Activated CD4-positive, alpha-beta T cell treated with anti-CD3 and anti-CD28 coated beads, Interleukin-2, amount 10 ng/mL, durations not matched to agents 24 days and 14 days (primary cell): ENCODE measurements around the gene PRSS12. TPM values are rescaled to one million over a fixed set of nuclear protein-coding genes. Genes with fewer than 3 reads are reported as not detected.
"Not testable (repeated sequence)": the region's sequence is repeated elsewhere in the genome, so short reads cannot be mapped to it uniquely, and the experiment has no call there.

Experiments used
- DNase-seq: peaks from one replicate; pipeline ENCODE4 v3.0.0; 2022
- H3K27ac Mint-ChIP-seq: one replicate; pipeline ENCODE4 v1.8.0; 2022; ENCODE audit warnings: mild to moderate bottlenecking, mixed read lengths
- H3K27me3 Mint-ChIP-seq: one replicate; pipeline ENCODE4 v1.8.0; 2022; ENCODE audit warnings: mixed read lengths
- H3K36me3 Mint-ChIP-seq: one replicate; pipeline ENCODE4 v1.8.0; 2022; ENCODE audit warnings: low read depth, mild to moderate bottlenecking, mixed read lengths
- H3K4me1 Mint-ChIP-seq: one replicate; pipeline ENCODE4 v1.8.0; 2021; ENCODE audit warnings: mixed read lengths
- H3K4me3 Mint-ChIP-seq: one replicate; pipeline ENCODE4 v1.8.0; 2022; ENCODE audit warnings: mild to moderate bottlenecking, moderate library complexity, mixed read lengths
- H3K9me3 Mint-ChIP-seq: one replicate; pipeline ENCODE4 v1.8.0; 2021; ENCODE audit warnings: mixed read lengths
- intact Hi-C: fragments of 100-400 bp; cut with micrococcal nuclease; formaldehyde crosslinking; loops from one replicate; pipeline ENCODE4 v1.15.1; 2023
- total RNA-seq: library from RNA; stranded (reverse); gene quantifications from 2 replicates; pipeline ENCODE4 v1.2.3, GENCODE V29; 2022

PRSS12 gene
- total RNA-seq, 1 donor from 2014 or later: not detected

DNA sequence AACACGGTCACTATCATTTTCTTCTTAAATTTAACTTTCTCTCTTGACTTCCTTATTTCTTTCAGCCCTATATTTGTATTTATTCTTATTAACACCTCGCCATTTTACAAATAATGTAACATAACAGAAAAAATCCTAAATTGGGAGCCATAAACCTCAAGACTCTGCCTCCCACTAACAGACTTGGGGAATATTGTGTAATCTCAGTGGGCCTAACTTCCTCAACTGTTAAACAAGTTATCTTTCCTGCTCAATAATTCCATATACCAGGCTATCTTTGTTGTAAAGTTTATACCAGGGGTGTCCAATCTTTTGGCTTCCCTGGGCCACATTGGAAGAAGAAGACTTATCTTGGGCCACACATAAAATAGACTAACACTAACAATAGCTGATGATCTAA, 26.2 kb downstream of the PRSS12 start:
- no peaks in the 10 kb centered on the region for H3K9me3 Mint-ChIP-seq
- H3K27me3 Mint-ChIP-seq: peaks cover 13% of the 10 kb centered on the region
- H3K27ac Mint-ChIP-seq: no peak overlapping the region
- no peak for DNase-seq
- no peaks in the 10 kb centered on the region for H3K4me1 Mint-ChIP-seq
- H3K36me3 Mint-ChIP-seq: no peaks in the 10 kb centered on the region
- H3K4me3 Mint-ChIP-seq: no peak overlapping the region
- intact Hi-C loops: no loop called here

DNA sequence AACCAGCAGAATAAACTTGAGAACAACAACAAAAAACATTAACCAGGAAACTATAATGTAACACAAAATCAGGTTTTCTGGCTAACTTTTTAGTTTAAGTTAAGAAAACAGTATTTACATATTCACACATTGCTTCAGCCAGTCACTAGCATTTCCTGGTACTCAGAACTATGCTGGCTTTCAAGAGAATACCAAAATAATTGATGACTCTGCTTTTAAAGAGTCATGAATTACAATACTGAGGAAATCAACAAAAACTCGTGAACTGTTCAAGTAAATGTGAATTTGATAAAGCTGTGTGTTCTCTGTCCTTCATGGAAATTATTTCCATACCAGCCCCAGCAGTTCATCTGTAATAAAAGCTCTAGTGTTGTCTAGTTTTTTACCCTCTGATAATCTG, 27.4 kb downstream of the PRSS12 start:
- no peak overlapping the region for H3K27ac Mint-ChIP-seq
- no peaks in the 10 kb centered on the region for H3K9me3 Mint-ChIP-seq
- peaks cover 16% of the 10 kb centered on the region for H3K27me3 Mint-ChIP-seq
- intact Hi-C loops: no loop called here
- no peak for DNase-seq
- no peak overlapping the region for H3K4me3 Mint-ChIP-seq
- no peaks in the 10 kb centered on the region for H3K4me1 Mint-ChIP-seq
- H3K36me3 Mint-ChIP-seq: no peaks in the 10 kb centered on the region

DNA sequence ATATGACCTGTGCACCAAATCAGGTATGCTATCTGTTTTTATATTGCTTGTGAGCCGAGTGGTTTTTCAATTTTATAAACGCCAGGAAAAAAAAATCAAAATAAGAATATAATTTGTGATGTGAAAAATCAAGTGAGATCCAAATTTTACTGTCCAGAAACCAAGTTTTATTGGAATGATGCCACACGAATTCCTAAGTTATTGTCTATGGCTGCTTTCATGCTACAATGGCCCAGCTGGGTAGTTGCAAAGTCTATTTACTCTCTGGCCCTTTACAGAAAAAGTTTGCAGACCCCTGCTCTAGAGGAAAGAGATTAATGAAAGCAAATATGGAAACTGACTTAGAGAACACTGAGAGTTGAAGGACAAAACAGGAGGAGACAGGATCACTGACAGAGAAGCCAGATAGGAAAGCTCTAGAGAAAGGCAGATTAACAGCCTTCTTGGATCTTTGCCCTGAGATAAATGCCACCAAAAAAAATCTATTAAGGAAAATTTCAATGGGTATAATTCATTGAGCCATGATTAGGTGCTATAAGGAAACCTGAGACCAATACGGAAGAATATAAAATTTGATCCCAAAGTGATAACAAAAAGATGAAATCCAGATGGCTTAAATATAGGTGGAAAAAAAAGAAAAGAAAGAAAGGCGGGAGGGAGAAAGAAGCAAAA, 29.8 kb downstream of the PRSS12 start:
- H3K4me1 Mint-ChIP-seq: no peaks in the 10 kb centered on the region
- H3K36me3 Mint-ChIP-seq: no peaks in the 10 kb centered on the region
- H3K27ac Mint-ChIP-seq: no peak overlapping the region
- H3K4me3 Mint-ChIP-seq: no peak overlapping the region
- H3K27me3 Mint-ChIP-seq: peaks cover 16% of the 10 kb centered on the region
- no peak for DNase-seq
- H3K9me3 Mint-ChIP-seq: no peaks in the 10 kb centered on the region
- intact Hi-C loops: no loop called here

DNA sequence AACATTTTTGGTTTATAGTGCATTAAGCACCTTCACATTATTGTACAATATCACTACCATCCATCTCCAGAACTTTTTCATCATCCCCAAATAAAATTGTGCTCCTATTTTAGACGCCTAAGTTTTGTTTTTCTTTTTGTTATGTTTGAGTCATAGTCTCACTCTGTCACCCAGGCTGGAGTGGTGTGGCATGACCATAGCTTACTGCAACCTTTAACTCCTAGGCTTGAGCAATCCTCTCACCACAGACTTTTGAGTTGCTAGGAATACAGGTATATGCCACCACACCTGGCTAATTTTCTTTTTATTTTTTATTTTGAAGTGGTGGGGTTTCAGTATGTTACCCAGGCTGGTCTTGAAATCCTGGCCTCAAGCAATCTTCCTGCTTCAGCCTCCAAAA, 33.9 kb downstream of the PRSS12 start:
- no peaks in the 10 kb centered on the region for H3K9me3 Mint-ChIP-seq
- H3K4me1 Mint-ChIP-seq: no peaks in the 10 kb centered on the region
- H3K36me3 Mint-ChIP-seq: no peaks in the 10 kb centered on the region
- no peak for DNase-seq
- H3K27ac Mint-ChIP-seq: no peak overlapping the region
- peaks cover 13% of the 10 kb centered on the region for H3K27me3 Mint-ChIP-seq
- intact Hi-C loops: no loop called here
- no peak overlapping the region for H3K4me3 Mint-ChIP-seq

DNA sequence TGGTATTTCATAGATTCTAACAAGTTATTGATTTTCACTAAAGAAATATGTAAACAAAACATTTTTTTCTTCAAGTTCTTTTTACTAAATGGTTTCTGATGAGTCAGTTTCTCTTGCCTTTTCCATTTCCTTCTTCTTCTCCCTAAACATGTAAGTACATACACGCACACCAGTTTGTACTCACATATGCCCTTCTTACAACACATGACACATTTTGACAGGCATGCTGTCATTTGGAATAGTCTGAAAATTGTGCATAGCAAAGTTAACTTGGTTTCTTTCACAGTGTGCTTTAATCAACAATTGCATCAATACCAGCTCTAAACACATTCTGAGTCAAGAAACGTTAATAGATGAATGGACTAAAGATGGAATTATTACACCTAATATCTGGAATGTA, 35.1 kb downstream of the PRSS12 start:
- intact Hi-C loops: no loop called here
- DNase-seq: no peak
- Mint-ChIP-seq H3K27ac (no peak overlapping the region), H3K4me3 (no peak overlapping the region), H3K36me3 (no peaks in the 10 kb centered on the region), H3K4me1 (no peaks in the 10 kb centered on the region), H3K9me3 (no peaks in the 10 kb centered on the region), H3K27me3 (peaks cover 9% of the 10 kb centered on the region)

DNA sequence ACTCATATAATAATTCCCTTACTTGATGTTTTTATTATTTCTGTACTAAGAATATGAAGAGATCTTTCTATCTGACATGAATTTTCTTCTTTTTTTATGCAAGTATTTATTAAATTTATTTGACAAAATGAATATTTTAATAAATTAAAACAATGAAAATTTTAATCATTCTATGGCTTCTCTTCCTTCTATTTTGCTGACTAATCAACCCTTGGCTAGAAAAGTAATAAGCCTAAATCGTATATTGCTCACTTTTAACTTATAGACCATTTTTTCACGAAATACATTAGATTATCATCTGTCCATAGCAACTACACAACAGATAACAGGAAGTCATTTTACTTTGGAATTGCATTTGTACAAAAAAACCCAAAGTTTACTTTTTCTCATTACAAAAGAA, 38.6 kb downstream of the PRSS12 start:
- no peaks in the 10 kb centered on the region for H3K36me3 Mint-ChIP-seq
- no peaks in the 10 kb centered on the region for H3K9me3 Mint-ChIP-seq
- no peak for DNase-seq
- no peaks in the 10 kb centered on the region for H3K4me1 Mint-ChIP-seq
- no peak overlapping the region for H3K4me3 Mint-ChIP-seq
- intact Hi-C loops: no loop called here
- H3K27me3 Mint-ChIP-seq: peaks cover 11% of the 10 kb centered on the region
- no peak overlapping the region for H3K27ac Mint-ChIP-seq

DNA sequence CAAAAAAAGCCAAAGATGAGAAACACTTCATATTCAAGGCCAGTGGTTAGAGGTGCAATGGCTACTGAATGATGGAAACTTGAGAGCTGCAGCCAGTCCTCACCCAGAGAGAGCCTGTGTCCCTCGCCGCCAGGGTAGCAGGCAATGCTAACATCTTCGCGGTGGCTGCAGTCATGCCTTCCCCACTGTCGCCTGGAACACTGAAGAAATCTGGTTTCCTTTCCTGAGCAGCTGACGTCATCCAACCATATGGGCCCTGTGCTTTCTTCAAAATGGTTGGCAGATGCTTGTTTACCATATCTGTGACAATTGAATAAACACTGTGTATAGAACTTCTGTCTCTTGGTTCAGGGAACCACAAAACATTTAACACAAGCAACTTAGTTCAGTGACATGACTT, 39.7 kb downstream of the PRSS12 start:
- peaks cover 14% of the 10 kb centered on the region for H3K27me3 Mint-ChIP-seq
- intact Hi-C loops: no loop called here
- no peaks in the 10 kb centered on the region for H3K4me1 Mint-ChIP-seq
- no peaks in the 10 kb centered on the region for H3K9me3 Mint-ChIP-seq
- no peaks in the 10 kb centered on the region for H3K36me3 Mint-ChIP-seq
- DNase-seq: no peak
- H3K27ac Mint-ChIP-seq: no peak overlapping the region
- no peak overlapping the region for H3K4me3 Mint-ChIP-seq

DNA sequence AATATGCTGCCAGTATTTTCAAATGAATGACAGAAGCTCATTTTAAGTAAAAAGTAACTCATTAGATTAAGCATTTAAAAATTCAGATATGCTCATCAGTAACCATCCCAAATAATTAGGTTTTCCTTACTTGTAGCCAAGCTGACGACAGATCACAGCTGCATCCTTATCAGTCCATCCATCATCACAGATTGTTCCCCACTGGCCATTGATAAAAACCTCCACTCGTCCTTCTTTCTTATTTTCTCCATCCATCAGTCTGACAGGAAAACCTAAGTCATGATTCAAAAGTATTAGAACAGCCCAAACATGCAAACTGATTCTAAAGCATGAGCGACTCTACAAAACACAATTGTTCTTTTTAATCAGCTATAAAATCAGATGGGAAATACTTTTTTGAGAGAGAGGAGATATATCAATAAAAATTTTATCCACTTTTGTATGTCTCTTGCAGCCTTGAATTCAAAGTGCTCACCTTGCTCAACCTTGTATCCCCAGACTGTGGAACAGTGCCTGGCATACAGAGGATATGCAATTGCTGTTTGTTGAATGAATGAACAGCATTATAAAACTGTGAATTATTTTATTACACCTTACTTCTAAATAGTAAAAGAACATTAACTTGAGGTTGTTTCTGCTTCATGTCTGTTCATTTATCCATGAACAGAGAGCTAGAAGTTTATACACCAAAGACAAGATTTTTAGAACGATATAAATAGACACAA, 44.3 kb downstream of the PRSS12 start:
- no peaks in the 10 kb centered on the region for H3K36me3 Mint-ChIP-seq
- peaks cover 24% of the 10 kb centered on the region for H3K27me3 Mint-ChIP-seq
- no peak overlapping the region for H3K27ac Mint-ChIP-seq
- H3K4me3 Mint-ChIP-seq: no peak overlapping the region
- intact Hi-C loops: no loop called here
- no peak for DNase-seq
- no peaks in the 10 kb centered on the region for H3K4me1 Mint-ChIP-seq
- H3K9me3 Mint-ChIP-seq: no peaks in the 10 kb centered on the region

DNA sequence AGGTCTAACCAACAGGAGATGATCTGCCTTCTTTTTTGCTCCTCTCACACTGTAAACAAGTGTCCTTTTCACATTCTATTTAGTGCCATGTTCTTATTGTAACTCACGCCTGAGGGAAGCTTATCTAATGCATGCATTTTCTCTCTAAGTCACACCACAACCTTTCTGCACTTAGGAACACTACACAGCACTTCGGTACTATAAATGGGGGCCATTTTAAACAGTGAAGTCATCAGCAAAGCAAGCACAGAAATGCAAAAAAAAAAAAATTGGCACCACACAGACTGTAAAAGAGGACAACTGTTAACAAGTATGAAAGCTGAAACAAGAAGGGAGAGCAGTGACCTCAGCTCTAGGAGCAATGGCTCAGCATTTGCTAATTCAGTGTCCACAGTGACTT, 45.2 kb downstream of the PRSS12 start:
- no peak overlapping the region for H3K4me3 Mint-ChIP-seq
- peaks cover 24% of the 10 kb centered on the region for H3K27me3 Mint-ChIP-seq
- no peak overlapping the region for H3K27ac Mint-ChIP-seq
- intact Hi-C loops: no loop called here
- no peaks in the 10 kb centered on the region for H3K4me1 Mint-ChIP-seq
- H3K36me3 Mint-ChIP-seq: no peaks in the 10 kb centered on the region
- H3K9me3 Mint-ChIP-seq: no peaks in the 10 kb centered on the region
- DNase-seq: no peak

DNA sequence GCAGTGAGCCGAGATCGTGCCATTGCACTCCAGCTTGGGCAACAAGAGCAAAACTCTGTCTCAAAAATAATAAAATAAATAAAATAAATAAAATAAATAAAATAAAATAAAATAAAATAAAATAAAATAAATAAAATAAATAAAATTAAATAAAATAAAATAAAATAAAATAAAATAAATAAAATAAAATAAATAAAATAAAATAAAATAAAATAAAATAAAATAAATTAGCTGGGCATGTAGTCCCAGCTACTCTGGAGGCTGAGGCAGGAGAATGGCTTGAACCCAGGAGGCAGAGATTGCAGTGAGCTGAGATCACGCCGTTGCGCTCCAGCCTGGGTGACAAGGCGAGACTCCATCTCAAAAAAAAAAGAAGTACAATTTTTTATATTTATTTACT, 53.2 kb downstream of the PRSS12 start:
- H3K27ac Mint-ChIP-seq, H3K9me3 Mint-ChIP-seq, H3K4me3 Mint-ChIP-seq, H3K27me3 Mint-ChIP-seq, intact Hi-C loops, DNase-seq, H3K36me3 Mint-ChIP-seq, H3K4me1 Mint-ChIP-seq: not testable (repeated sequence)

DNA sequence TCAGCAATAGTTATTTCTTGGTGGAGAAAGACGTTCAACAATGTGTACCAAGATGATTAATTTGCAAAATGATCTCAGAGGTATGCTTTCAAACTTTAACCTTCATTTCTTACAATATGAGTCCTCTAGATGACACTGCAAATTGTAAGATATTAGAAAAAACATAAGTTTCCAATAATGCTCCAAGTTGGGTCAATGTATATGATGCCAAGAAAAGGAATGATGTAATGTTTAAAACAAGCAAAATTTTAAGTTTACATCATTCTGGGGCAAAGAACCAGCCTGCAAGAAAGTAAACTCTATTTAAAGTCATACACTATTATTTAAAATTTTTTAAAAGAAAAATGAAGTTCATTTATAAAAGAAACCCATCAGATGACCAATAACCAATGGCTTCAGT, 56.1 kb downstream of the PRSS12 start:
- H3K36me3 Mint-ChIP-seq: no peaks in the 10 kb centered on the region
- H3K4me3 Mint-ChIP-seq: no peak overlapping the region
- no peaks in the 10 kb centered on the region for H3K4me1 Mint-ChIP-seq
- H3K9me3 Mint-ChIP-seq: no peaks in the 10 kb centered on the region
- DNase-seq: no peak
- H3K27me3 Mint-ChIP-seq: peaks cover 10% of the 10 kb centered on the region
- intact Hi-C loops: no loop called here
- no peak overlapping the region for H3K27ac Mint-ChIP-seq

DNA sequence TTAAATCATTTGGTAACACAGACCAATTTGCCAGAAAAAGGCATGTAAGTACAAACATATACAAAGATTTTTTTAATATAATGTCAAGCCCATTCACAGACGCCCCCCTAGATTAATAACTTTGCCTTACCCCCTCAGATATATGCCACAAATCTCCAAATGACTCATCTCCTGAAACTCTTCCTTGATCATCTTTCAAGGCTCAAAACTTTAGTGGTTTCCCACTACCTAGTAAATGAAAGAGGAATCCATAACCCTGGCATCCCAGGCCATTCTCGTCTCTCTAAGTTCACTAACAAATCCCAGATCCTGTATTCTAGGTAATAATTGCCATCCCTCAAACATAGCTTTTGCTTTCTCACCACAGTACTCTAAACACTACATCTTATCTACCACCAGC, 61.9 kb downstream of the PRSS12 start:
- no peaks in the 10 kb centered on the region for H3K36me3 Mint-ChIP-seq
- H3K4me3 Mint-ChIP-seq: no peak overlapping the region
- no peak overlapping the region for H3K27ac Mint-ChIP-seq
- DNase-seq: no peak
- no peaks in the 10 kb centered on the region for H3K9me3 Mint-ChIP-seq
- peaks cover 11% of the 10 kb centered on the region for H3K27me3 Mint-ChIP-seq
- H3K4me1 Mint-ChIP-seq: peaks cover 3% of the 10 kb centered on the region
- intact Hi-C loops: loop anchor here (5.0 kb wide), 1 partner anchor 1771 kb away; no protein-coding TSS in a partner anchor

DNA sequence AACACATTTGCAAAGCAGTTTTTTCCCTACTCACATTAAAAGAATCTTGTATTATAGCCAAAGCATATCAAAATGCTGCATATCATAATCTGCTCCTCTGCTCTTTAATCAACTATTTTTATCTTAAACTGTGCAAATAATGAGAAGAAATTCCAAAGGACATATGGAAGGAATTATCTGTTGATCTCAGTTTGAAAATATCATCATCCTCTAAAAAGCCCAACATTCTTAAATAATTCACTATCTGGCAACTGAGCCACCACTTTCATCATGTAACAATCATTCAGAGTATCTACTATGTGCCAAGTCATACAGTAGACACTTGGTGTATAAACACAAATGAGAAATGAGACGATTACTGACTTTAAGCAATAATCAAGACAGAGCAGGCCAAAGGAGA, 63.0 kb downstream of the PRSS12 start:
- H3K27ac Mint-ChIP-seq: no peak overlapping the region
- H3K9me3 Mint-ChIP-seq: no peaks in the 10 kb centered on the region
- H3K4me3 Mint-ChIP-seq: no peak overlapping the region
- H3K4me1 Mint-ChIP-seq: peaks cover 3% of the 10 kb centered on the region
- no peak for DNase-seq
- peaks cover 11% of the 10 kb centered on the region for H3K27me3 Mint-ChIP-seq
- no peaks in the 10 kb centered on the region for H3K36me3 Mint-ChIP-seq
- intact Hi-C loops: loop anchor here (5.0 kb wide), 1 partner anchor 1773 kb away; no protein-coding TSS in a partner anchor

DNA sequence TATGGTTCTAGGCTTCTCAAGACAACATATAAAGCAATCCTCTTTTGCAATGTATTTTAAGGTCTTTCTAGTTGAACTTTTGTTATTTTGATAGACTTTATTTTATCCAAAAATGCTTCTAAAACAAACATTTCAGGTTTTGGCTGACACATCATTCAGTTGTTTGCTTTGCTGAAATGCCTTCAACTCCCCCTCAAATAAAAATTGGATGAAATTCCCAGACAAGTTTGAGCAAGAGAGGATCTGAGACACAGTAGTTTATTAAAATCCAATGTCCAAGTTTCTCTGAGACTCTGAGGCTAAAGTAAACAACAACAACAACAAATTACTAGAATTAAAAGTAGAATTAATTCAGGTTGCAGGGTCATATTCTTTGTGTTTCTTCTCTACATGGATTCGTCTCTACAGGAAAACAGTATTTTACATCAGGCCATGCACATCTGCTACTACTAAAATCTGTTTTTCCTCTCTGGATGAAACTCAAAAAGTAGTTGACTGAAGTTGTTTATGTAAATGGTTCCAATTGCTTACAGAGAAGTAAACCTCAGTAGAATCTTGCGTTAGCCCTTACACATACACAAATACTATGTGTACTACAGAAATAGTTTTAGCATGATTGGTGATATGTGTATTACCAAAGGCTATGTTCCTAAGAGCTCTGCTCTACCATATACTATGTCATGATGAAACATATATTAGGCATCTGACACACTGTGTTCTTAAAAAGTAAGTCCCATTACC, 64.9 kb downstream of the PRSS12 start:
- Mint-ChIP-seq H3K4me3 (no peak overlapping the region), H3K36me3 (peaks cover 8% of the 10 kb centered on the region), H3K27ac (no peak overlapping the region), H3K9me3 (no peaks in the 10 kb centered on the region), H3K4me1 (peaks cover 5% of the 10 kb centered on the region), H3K27me3 (peaks cover 9% of the 10 kb centered on the region)
- intact Hi-C loops: no loop called here
- DNase-seq: no peak
